Stimulated activated CD4-positive, alpha-beta T cell treated with anti-CD3 and anti-CD28 coated beads, Interleukin-1b, Interleukin-23, amount 100 ng/mL, for 24 hours (primary cell): ENCODE measurements around the gene ATXN2.
A peak's percentile ranks its signal among the peaks of the same experiment; 100 is the strongest.
"Not testable (repeated sequence)": the region's sequence is repeated elsewhere in the genome, so short reads cannot be mapped to it uniquely, and the experiment has no call there.

Experiments
- DNase-seq, 4 experiments: peaks; one replicate each; pipeline ENCODE4 v3.0.0-alpha.2; 2020; ENCODE audit warnings: low read depth in 4 of 4, low spot score in 1 of 4

Gene ATXN2

GRCh38 chr12:111599453-111600204 is 514 bp upstream of the ATXN2 start:
- DNase-seq, result peak; percentile 72 to 87 (median 84)

DNA sequence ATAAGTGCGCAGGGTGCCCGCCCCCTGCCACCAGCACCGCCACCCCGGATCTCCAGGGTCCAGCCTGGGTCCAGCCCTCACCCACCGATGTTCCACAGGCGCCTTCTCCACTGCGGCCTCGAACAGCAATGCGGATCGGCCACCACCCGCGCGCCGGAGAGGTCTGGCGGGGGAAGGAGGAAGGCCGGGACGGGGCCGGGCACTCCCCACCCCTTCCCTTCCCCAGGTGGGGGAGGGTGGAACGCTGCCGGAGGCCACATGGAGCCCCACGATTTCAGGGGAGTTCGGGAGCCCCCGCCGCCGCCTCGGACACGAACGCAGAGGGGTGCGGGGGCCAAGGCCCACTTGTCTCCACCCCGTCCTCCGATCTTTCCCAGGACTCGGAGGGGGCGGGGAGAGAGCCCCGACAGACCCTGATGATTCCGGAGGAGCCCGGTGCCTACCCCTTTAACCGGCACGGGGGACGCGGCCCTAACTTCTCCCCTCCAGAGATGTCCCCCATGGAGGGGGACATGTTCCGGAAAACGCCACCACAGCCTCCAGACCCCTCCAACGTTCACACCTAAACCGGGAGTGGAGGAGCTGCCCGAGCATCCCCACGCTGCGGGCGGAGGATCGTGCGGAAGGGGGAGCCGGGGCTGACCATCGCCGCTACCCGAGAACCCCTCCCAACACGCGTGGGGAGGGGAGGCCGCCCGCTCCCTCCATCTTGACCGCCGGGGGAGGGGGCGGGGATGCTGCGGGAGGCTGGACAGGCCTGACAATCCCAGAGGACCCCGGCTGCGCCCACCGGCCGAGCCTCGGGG is 1.1 kb downstream of the ATXN2 start:
- DNase-seq, result peak in 1 of 4 experiments; percentile 15

DNA sequence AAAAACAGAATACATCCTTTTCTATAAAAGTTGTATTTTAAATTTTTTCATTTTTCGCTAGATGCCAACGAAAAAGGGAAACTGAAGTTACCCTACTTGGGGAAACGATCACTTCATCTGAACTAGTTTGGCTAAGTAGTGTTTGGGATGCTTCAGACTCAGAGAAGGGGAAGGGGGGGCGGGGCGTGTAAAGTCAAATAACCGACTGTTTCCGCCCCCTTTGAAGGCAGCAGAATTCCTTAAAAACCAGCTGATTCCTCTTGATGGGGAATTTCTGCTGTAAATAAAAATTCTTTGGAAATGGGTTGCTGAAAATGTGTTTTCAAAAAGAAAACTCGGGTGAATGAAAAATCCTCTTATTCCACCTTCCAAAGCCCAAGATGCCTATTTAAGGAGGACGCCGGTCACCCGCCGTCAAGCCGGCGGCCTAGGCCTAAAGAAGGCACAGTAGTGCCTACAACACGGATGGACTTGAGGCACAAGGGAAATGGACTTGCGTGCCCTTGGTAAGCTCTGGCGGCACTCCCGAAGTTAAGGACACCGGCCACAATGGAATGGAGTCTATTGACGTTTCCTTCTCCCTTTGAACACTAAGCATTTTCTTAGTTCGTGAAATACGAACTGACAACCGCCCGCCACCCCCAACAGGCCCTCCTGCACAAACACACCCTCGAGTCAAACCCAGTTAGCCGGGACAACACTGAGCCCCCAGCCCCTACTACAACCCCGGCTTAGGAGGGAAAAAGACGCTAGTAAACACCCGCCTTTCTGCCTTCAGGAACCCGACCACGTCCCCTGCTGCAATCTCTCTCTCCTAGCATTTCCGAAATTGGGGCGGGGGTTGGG is 1.9 kb downstream of the ATXN2 start:
- DNase-seq, result peak in 1 of 4 experiments; percentile 11

DNA sequence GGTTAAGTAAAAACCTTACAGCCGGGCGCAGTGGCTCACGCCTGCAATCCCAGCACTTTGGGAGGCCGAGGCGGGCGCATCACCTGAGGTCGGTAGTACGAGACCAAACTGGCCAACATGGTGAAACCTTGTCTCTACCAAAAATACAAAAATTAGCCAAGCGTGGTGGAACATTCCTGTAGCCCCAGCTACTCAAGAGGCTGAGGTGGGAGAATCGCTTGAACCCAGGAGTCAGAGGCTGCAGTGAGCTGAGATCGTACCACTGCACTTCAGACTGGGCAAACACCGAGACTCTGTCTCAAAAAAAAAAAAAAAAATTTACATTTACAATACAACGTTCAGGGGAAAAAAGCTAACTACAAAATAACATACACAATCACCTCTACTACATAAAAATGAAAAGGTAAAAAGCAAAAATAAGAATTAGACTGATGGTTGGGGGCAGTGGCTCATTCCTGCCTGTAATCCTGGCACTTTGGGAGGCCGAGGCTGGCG is 3.7 kb downstream of the ATXN2 start:
- DNase-seq, result not testable (repeated sequence)

- DNase-seq, result not testable (repeated sequence)
Measured at GRCh38 chr12:111591399-111592010, 7.6 kb downstream of the ATXN2 start.

DNA sequence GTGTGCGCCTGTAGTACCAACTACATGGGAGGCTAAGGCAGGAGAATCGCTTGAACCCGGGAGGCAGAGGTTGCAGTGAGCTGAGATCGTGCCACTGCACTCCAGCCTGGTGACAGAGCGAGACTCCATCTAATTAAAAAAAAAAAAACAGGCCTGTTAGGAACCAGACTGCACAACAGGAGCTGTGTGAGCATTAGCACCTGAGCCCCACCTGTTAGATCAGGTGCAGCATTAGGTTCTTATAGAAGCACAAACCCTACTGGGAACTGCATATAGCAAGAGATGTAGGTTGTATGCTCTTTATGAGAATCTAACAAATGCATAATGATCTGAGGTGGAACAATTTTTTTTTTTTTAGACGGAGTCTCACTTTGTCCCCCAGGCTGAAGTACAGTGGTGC is 8.6 kb downstream of the ATXN2 start:
- no peak for DNase-seq

DNA sequence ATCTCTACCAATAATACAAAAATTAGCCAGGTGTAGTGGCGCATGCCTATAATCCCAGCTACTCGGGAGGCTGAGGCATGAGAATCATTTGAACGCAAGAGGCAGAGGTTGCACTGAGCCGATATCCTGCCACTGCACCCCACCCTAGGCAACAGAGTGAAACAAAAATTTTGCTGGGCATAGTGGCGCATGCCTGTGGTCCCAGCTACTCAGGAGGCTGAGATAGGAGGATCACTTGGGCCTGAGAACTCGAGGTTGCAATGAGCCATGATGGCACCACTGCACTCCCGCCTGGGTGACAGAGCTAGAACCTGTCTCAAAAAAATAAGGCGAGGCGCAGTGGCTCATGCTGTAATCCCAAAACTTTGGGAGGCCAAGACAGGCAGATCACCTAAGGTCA is 9.5 kb downstream of the ATXN2 start:
- no peak for DNase-seq

DNA sequence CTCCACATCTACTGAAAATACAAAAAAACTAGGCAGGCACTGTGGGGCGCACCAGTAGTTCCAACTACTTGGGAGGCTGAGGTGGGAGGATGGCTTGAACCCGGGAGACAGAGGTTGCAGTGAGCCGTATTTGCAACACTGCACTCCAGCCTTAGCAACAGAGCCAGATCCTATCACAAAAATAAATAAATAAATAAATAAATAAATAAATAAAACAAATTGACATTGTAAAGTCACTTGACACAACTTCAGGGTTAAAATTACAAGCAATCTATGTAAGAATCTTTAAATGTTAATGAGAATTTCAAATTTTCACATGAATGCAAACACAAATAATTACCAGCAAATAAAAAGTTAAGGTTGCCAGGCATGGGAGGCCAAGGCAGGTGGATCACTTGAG is 11.1 kb downstream of the ATXN2 start:
- no peak for DNase-seq

GRCh38 chr12:111586986-111587385 is 12.1 kb downstream of the ATXN2 start:
- no peak for DNase-seq

- no peak for DNase-seq
Measured at GRCh38 chr12:111585690-111586089, 13.4 kb downstream of the ATXN2 start.

DNA sequence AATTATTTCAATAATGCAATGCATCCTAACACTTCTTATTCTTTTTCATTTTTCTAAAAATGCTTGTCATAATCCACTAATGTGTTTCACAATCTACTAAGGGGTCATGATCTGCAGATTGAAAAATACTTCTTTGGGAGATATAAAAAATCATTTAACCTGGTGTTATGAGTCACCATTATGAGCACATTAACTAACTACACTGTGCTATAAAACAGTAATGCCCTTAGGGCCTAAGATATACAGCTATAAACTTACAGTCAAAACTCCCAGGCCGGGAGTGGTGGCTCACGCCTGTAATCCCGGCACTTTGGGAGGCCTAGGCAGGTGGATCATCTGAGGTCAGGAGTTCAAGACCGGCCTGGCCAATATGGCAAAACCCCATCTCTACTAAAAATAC is 14.2 kb downstream of the ATXN2 start:
- no peak for DNase-seq

DNA sequence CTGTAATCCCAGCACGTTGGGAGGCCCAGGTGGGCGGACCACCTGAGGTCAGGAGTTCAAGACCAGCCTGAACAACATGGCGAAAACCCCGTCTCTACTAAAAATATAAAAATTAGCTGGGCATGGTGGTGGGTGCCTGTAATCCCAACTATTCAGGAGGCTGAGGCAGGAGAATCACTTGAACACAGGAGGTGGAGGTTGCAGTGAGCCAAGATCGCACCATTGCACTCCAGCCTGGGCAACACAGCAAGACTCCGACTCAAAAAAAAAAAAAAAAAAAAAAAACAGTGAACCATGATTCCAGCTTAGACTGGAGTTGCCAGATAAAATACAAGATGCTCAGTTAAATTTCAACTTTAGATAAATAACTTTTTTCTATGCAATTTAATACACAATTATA is 15.6 kb downstream of the ATXN2 start:
- not testable (repeated sequence) for DNase-seq

DNA sequence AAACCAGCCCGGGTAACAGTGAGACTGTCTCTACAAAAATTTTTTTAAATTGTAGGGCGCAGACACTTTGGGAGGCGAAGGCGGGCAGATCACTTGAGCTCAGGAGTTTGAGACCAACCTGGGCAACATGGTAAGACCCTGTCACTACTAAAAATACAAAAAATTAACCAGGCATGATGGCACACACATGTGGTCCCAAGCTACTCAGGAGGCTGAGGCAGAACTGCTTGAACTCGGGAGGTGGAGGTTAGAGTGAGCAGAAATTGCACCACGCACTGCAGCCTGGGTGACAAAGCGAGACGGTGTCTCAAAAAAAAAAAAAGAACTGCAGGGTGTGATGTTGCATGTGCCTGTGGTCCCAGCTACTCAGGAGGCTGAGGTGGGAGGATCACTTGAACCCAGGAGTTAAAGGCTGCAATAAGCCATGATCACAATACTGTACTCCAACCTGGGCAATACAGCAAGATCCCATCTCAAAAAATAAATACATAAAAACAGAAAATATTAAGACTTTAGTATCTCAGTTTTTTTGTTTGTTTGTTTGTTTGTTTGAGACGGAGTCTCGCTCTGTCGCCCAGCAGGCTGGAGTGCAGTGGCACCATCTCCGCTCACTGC is 16.9 kb downstream of the ATXN2 start:
- DNase-seq, result no peak

- DNase-seq, result no peak
Measured at GRCh38 chr12:111581434-111582132, 17.5 kb downstream of the ATXN2 start.

GRCh38 chr12:111580737-111581136 is 18.4 kb downstream of the ATXN2 start:
- DNase-seq, result no peak

- DNase-seq, result no peak
Measured at GRCh38 chr12:111580119-111580425, 19.0 kb downstream of the ATXN2 start.

DNA sequence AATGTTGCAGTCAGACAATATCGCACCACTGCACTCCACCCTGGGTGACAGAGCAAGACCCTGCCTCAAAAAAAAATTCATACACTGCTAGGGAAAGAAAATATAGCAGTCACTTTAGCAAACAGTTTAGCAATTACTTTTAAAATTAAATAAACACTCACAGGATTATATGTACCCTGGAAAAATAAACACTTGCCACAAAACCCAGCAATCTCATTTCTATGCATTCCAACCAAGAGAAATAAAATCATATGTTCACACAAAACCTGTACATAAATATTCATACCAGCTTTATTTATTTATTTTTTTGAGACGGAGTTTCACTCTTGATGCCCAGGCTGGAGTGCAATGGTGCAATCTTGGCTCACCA is 20.2 kb downstream of the ATXN2 start:
- no peak for DNase-seq

GRCh38 chr12:111578276-111578970 is 20.7 kb downstream of the ATXN2 start:
- no peak for DNase-seq

DNA sequence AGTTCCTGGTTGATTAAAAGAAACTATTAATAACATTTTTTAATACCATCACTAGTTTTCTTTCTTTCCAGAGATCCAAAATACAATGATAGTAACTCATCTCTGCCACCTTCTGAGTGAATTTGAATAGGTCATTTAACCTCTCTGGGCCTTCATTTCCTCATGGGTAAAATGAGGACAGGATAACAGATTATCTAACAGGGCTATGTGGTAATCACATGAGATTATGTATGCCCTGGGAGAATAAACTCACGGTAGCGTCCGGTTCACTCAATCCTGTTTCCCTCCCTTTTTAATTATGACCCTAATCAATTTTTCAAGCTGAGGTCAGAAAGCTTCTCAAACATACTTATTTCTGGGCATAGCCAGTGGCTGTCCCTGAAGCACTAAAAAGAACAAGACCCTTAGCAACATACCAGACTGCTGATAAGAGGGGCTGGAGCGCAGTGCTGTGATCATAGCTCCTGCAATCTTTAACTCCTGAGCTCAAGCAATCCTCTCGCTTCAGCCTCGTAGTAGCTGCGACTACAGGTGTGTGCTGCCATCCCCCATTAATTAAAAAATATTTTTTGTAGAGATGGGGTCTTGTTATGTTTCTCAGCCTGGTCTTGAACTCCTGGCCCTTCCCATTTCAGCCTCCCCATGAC is 24.2 kb downstream of the ATXN2 start:
- DNase-seq, result no peak
